H9 (cell line): ENCODE data around the gene SF1. TPM values are rescaled to one million over a fixed set of nuclear protein-coding genes. Genes with fewer than 3 reads are reported as not detected.

Experiments
- DNase-seq: peaks from one replicate; pipeline ENCODE4 v3.0.0-alpha.2; 2017
- H2AFZ ChIP-seq: one replicate; pipeline ENCODE4 v1.6.1; 2013; ENCODE audit warnings: mild to moderate bottlenecking, low read length, control low read depth, moderate library complexity
- H2AK5ac ChIP-seq: 2 replicates; pipeline ENCODE4 v1.6.1; 2013; ENCODE audit warnings: low read length, control low read depth, mixed read lengths; ENCODE audit not compliant: insufficient read length
- H2BK120ac ChIP-seq: one replicate; pipeline ENCODE4 v1.6.1; 2013; ENCODE audit warnings: low read depth, mild to moderate bottlenecking, low read length, control low read depth, inconsistent platforms; ENCODE audit not compliant: poor library complexity, severe bottlenecking
- H2BK12ac ChIP-seq: 2 replicates; pipeline ENCODE4 v1.6.1; 2013; ENCODE audit warnings: low read length, control low read depth, mixed read lengths, low read depth; ENCODE audit not compliant: insufficient read length
- H2BK15ac ChIP-seq: 2 replicates; pipeline ENCODE4 v1.6.1; 2013; ENCODE audit warnings: low read depth, low read length, control low read depth
- H2BK20ac ChIP-seq: one replicate; pipeline ENCODE4 v1.6.1; 2013; ENCODE audit warnings: low read depth, mild to moderate bottlenecking, low read length, control low read depth, inconsistent platforms; ENCODE audit not compliant: poor library complexity, severe bottlenecking
- H2BK5ac ChIP-seq: 2 replicates; pipeline ENCODE4 v1.6.1; 2013; ENCODE audit warnings: low read length, control low read depth, mixed read lengths; ENCODE audit not compliant: insufficient read length
- H3K14ac ChIP-seq: 2 replicates; pipeline ENCODE4 v1.6.1; 2013; ENCODE audit warnings: low read length, control low read depth; ENCODE audit not compliant: insufficient read depth
- H3K18ac ChIP-seq: 2 replicates; pipeline ENCODE4 v1.6.1; 2013; ENCODE audit warnings: low read depth, mild to moderate bottlenecking, mixed read lengths, low read length, control low read depth; ENCODE audit not compliant: insufficient read length
- H3K23ac ChIP-seq: 2 replicates; pipeline ENCODE4 v1.6.1; 2013; ENCODE audit warnings: low read length, control low read depth, mixed read lengths, low read depth; ENCODE audit not compliant: insufficient read length
- H3K23me2 ChIP-seq: 2 replicates; pipeline ENCODE4 v1.6.1; 2013; ENCODE audit warnings: low read depth, mild to moderate bottlenecking, mixed read lengths, low read length, control low read depth; ENCODE audit not compliant: insufficient read length, poor library complexity, severe bottlenecking
- H3K27ac ChIP-seq: 2 replicates; pipeline ENCODE4 v1.5.1; 2013; ENCODE audit warnings: low read length, control low read depth, mixed read lengths, low read depth; ENCODE audit not compliant: insufficient read length
- H3K27me3 ChIP-seq: 2 replicates; pipeline ENCODE4 v1.6.1; 2013; ENCODE audit warnings: low read length, control low read depth, inconsistent platforms; ENCODE audit not compliant: insufficient read depth
- H3K4ac ChIP-seq: 2 replicates; pipeline ENCODE4 v1.6.1; 2013; ENCODE audit warnings: low read depth, mild to moderate bottlenecking, control low read depth, inconsistent platforms, low read length, moderate library complexity
- H3K4me1 ChIP-seq: 2 replicates; pipeline ENCODE4 v1.6.1; 2013; ENCODE audit warnings: low read length, control low read depth, inconsistent platforms; ENCODE audit not compliant: insufficient read depth
- H3K4me2 ChIP-seq: 2 replicates; pipeline ENCODE4 v1.6.1; 2013; ENCODE audit warnings: low read length, control low read depth, mixed read lengths; ENCODE audit not compliant: insufficient read length, insufficient read depth
- H3K56ac ChIP-seq: 2 replicates; pipeline ENCODE4 v1.6.1; 2013; ENCODE audit warnings: low read depth, mild to moderate bottlenecking, mixed read lengths, low read length, control low read depth; ENCODE audit not compliant: insufficient read length
- H3K79me1 ChIP-seq: 2 replicates; pipeline ENCODE4 v1.6.1; 2013; ENCODE audit warnings: low read depth, mild to moderate bottlenecking, moderate library complexity, low read length, control low read depth, inconsistent platforms; ENCODE audit not compliant: insufficient read depth, poor library complexity, severe bottlenecking
- H3K79me2 ChIP-seq: 2 replicates; pipeline ENCODE4 v1.6.1; 2013; ENCODE audit warnings: low read length, control low read depth, inconsistent platforms; ENCODE audit not compliant: insufficient read depth
- H3K9ac ChIP-seq: 2 replicates; pipeline ENCODE4 v1.6.1; 2013; ENCODE audit warnings: low read length, control low read depth, mixed read lengths; ENCODE audit not compliant: insufficient read length; ENCODE audit errors: extremely low read depth
- H3K9me3 ChIP-seq: one replicate; pipeline ENCODE4 v1.6.1; 2013; ENCODE audit warnings: low read depth, low read length, inconsistent platforms; ENCODE audit not compliant: control insufficient read depth
- H3T11ph ChIP-seq: one replicate; pipeline ENCODE4 v1.6.1; 2013; ENCODE audit warnings: mild to moderate bottlenecking, low read length, control low read depth, inconsistent platforms
- H4K20me1 ChIP-seq: one replicate; pipeline ENCODE4 v1.6.1; 2013; ENCODE audit not compliant: control insufficient read depth, insufficient read length, insufficient read depth
- H4K5ac ChIP-seq: 2 replicates; pipeline ENCODE4 v1.6.1; 2013; ENCODE audit warnings: low read depth, mild to moderate bottlenecking, mixed read lengths, low read length, control low read depth; ENCODE audit not compliant: insufficient read length
- H4K8ac ChIP-seq: replicated peaks from 2 replicates; pipeline ENCODE4 v1.6.1; 2013; ENCODE audit warnings: low read length, control low read depth, mixed read lengths, low read depth; ENCODE audit not compliant: insufficient read length
- H4K91ac ChIP-seq: 2 replicates; pipeline ENCODE4 v1.6.1; 2013; ENCODE audit warnings: low read depth, mild to moderate bottlenecking, moderate library complexity, mixed read lengths, low read length, control low read depth; ENCODE audit not compliant: insufficient read length
- H3K27ac Mint-ChIP-seq, 3 experiments: 2 replicates in 2 of 3; 3 replicates in 1 of 3; pipeline ENCODE4 v1.8.0; 2020 to 2021; ENCODE audit warnings: mixed read lengths in 3 of 3, mild to moderate bottlenecking in 1 of 3, moderate library complexity in 1 of 3
- H3K27me3 Mint-ChIP-seq: 2 replicates; pipeline ENCODE4 v1.8.0; 2021; ENCODE audit warnings: low read depth, mild to moderate bottlenecking, moderate library complexity, mixed read lengths
- H3K36me3 Mint-ChIP-seq, 3 experiments: 2 replicates in 2 of 3; 3 replicates in 1 of 3; pipeline ENCODE4 v1.8.0; 2020 to 2021; ENCODE audit warnings: low read depth in 3 of 3, mixed read lengths in 3 of 3; ENCODE audit not compliant: insufficient read depth in 1 of 3
- H3K4me1 Mint-ChIP-seq, 2 experiments: 2 replicates each; pipeline ENCODE4 v1.8.0; 2020; ENCODE audit warnings: mixed read lengths in 2 of 2
- H3K4me3 Mint-ChIP-seq, 2 experiments: 2 replicates in 1 of 2; 3 replicates in 1 of 2; pipeline ENCODE4 v1.8.0; 2020 to 2021; ENCODE audit warnings: mild to moderate bottlenecking in 2 of 2, mixed read lengths in 2 of 2, moderate library complexity in 1 of 2
- H3K9me3 Mint-ChIP-seq, 2 experiments: 2 replicates in 1 of 2; 3 replicates in 1 of 2; pipeline ENCODE4 v1.8.0; 2020; ENCODE audit warnings: mild to moderate bottlenecking in 2 of 2, mixed read lengths in 2 of 2, moderate library complexity in 1 of 2
- WGBS: extraction: QIAGEN DNeasy Blood & Tissue Kit; methylation state at CpG from one replicate; pipeline ENCODE4 v1.1.7; 2013; ENCODE audit warnings: missing lambda C conversion rate, low lambda C conversion rate, mixed read lengths; ENCODE audit not compliant: insufficient read length; ENCODE audit errors: extremely low coverage; 5-methylcytosine and 5-hydroxymethylcytosine counted together
- total RNA-seq: library from RNA; stranded (reverse); gene quantifications from 2 replicates; pipeline ENCODE4 v1.2.1, GENCODE V29; 2021
- TF ChIP-seq, protein P1 (sequence below): fragments of 200-600 bp; sonication (generic); conservative IDR thresholded peaks from 3 replicates; pipeline ENCODE4 v1.8.0; 2021; ENCODE audit warnings: antibody characterized with exemption, mild to moderate bottlenecking

The SF1 gene
- total RNA-seq, 1 experiment from 2014 or later: 528 TPM

DNA sequence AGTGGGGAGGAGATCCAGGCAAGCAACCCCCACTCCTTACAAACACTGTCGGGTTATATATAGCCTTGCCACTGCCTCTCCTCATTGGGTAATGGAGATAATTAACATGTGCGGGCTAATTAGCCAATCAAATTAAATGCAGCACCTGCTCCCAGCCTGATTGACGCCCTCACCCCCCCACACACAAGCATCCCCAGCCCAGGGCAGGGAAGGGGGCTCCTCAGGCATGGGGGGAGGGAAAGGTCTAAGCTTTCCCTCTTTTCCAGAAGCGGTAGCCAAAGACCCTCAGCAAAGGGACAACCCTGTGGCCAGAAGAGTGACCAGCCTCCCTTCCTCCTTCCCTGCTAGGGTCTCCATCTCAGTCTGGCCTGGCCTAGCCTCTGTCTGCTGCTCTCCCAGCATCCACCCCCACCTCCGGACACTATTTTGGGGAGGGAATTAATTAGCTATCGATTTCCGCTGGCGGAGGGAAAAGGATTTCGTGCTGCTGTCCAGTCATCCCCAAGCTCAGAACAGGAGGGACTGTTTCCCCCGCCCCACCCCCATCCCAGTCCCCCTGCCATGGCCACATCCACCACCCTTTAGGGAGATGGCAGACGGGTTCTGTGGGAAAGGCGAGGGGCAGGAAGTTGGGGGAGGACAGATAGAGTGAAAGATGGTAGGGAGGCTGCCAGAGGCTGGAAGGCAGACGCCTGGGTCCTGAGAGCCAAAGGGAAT is 62.4 kb downstream of the SF1 start:
- Histone ChIP-seq H4K20me1 (peaks cover 3% of the 10 kb centered on the region), H4K91ac (no peak overlapping the region), H3T11ph (no peak overlapping the region), H3K79me1 (no peaks in the 10 kb centered on the region), H2BK5ac (no peak overlapping the region), H3K4me2 (no peak overlapping the region), H3K9ac (no peak overlapping the region), H2AFZ (no peak overlapping the region), H2BK120ac (no peak overlapping the region), H2BK12ac (no peak overlapping the region), H3K23ac (no peak overlapping the region), H2BK20ac (no peak overlapping the region), H3K56ac (no peak overlapping the region), H3K4me1 (peaks cover 2% of the 10 kb centered on the region; the same call in 1 of the 2 replicates), H3K14ac (no peak overlapping the region), H3K79me2 (no peaks in the 10 kb centered on the region), H2BK15ac (no peak overlapping the region), H2AK5ac (no peak overlapping the region), H3K27me3 (peaks cover 9% of the 10 kb centered on the region; the same call in 1 of the 2 replicates), H3K27ac (no peak overlapping the region), H4K8ac (no peak overlapping the region), H3K9me3 (no peaks in the 10 kb centered on the region), H3K23me2 (peaks cover 6% of the 10 kb centered on the region), H3K4ac (no peak overlapping the region), H4K5ac (no peak overlapping the region), H3K18ac (no peak overlapping the region)
- no peak for DNase-seq
- H3K9me3 Mint-ChIP-seq: no peaks in the 10 kb centered on the region; a peak in 2 of 5 replicates
- peaks cover 11 to 61% of the 10 kb centered on the region in 2 experiments for H3K4me1 Mint-ChIP-seq
- no peak overlapping the region for H3K27ac Mint-ChIP-seq
- H3K27me3 Mint-ChIP-seq: peaks cover 92% of the 10 kb centered on the region
- H3K36me3 Mint-ChIP-seq: no peaks in the 10 kb centered on the region
- H3K4me3 Mint-ChIP-seq: no peak overlapping the region
- TF ChIP-seq, protein P1, sequence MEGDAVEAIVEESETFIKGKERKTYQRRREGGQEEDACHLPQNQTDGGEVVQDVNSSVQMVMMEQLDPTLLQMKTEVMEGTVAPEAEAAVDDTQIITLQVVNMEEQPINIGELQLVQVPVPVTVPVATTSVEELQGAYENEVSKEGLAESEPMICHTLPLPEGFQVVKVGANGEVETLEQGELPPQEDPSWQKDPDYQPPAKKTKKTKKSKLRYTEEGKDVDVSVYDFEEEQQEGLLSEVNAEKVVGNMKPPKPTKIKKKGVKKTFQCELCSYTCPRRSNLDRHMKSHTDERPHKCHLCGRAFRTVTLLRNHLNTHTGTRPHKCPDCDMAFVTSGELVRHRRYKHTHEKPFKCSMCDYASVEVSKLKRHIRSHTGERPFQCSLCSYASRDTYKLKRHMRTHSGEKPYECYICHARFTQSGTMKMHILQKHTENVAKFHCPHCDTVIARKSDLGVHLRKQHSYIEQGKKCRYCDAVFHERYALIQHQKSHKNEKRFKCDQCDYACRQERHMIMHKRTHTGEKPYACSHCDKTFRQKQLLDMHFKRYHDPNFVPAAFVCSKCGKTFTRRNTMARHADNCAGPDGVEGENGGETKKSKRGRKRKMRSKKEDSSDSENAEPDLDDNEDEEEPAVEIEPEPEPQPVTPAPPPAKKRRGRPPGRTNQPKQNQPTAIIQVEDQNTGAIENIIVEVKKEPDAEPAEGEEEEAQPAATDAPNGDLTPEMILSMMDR: no peak
- WGBS: no CpG with 5 or more reads among the region's 13 CpGs
